NCI-H510A (cell line): ENCODE results near the gene MAST4.

ENCODE experiments used
- DNase-seq: peaks from one replicate; lab custom pipeline; 2025; lab: John Stamatoyannopoulos, UW

MAST4 gene

GRCh38 chr5:67214707-67215447 lies 618.7 kb downstream of the MAST4 start:
- no peak for DNase-seq

- DNase-seq: no peak
Observed at GRCh38 chr5:67215519-67216471, 619.6 kb downstream of the MAST4 start.

- no peak for DNase-seq
Observed at GRCh38 chr5:67216564-67216963, 620.4 kb downstream of the MAST4 start.
